GM12873 (cell line): ENCODE data around the gene SLC35G1.

Experiments used
- TF ChIP-seq, protein P1 (sequence below): IDR thresholded peaks from 2 replicates; pipeline ENCODE4 v1.5.1; 2012; ENCODE audit warnings: low read depth, mild to moderate bottlenecking, moderate library complexity, low read length, control low read depth; ENCODE audit not compliant: insufficient read depth; ENCODE audit errors: missing control alignments

The SLC35G1 gene

DNA sequence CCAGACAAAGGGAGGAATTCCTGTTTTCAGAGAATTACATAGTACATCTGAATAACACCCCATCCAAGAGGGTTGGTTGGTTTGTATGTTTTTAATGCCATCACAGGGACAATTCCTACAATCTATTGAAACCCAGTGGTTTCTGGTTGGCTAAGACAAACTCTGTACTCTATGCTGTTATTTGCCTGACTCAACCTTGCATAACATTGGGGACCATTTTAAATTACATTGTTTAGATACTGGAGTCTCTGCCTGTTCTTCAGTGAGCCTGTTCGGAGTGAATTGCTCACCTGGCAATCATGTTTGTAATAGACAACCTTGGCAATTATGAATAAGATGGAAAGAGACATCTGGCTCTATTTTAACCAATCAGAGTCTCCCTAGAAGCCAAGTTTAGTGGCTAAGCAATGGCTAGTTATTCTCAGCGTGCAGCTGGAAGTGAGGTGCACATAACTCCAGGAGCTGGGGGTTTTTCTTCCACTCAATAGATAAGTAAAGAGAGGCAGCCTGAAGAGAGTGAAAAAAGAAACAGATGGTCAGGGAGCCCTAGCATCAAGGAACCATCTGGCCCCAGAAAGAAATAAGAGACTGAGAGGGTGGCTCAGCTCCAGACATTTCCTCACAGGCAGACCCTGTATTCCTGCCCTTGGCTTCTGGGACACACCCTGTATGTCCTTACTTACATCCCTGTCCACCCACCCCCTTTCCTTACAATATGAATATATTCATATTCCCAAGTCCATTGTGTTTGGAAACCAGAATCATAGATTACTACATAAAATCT lies 21.2 kb upstream of the SLC35G1 start:
- TF ChIP-seq, protein P1, sequence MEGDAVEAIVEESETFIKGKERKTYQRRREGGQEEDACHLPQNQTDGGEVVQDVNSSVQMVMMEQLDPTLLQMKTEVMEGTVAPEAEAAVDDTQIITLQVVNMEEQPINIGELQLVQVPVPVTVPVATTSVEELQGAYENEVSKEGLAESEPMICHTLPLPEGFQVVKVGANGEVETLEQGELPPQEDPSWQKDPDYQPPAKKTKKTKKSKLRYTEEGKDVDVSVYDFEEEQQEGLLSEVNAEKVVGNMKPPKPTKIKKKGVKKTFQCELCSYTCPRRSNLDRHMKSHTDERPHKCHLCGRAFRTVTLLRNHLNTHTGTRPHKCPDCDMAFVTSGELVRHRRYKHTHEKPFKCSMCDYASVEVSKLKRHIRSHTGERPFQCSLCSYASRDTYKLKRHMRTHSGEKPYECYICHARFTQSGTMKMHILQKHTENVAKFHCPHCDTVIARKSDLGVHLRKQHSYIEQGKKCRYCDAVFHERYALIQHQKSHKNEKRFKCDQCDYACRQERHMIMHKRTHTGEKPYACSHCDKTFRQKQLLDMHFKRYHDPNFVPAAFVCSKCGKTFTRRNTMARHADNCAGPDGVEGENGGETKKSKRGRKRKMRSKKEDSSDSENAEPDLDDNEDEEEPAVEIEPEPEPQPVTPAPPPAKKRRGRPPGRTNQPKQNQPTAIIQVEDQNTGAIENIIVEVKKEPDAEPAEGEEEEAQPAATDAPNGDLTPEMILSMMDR = no peak

DNA sequence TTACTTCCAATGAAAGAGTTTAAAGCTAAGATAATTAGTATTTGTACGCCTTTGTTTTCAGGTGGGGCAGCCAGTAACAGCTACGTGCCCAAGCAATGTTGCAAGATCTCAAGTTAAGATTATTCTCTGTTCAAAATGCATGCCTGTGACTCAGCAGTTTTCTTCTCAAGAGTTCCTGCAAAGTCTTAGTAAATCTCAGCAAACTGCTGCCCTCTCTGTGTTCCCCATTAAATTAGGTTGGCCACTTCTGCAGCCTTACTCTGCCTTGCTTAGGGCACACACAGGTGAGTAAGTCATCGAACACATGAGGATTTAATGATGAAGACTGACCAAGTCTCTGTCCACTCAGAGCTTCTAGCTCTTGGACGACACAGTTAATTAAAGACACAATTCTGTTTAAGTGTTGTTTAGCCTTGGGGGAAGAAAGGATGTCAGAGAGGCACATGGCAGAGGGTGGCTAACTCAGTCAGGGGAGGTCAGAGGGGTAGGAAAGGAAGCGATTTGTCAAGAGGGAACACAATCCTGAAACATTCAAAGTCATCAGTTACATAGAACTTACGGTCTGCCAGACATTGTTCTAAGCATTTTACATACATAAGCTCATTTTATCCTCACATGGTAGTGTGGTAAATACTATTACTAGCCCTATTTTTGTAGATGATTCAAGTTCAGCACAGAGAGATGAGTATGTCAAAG lies 20.2 kb upstream of the SLC35G1 start:
- TF ChIP-seq, protein P1 = no peak

DNA sequence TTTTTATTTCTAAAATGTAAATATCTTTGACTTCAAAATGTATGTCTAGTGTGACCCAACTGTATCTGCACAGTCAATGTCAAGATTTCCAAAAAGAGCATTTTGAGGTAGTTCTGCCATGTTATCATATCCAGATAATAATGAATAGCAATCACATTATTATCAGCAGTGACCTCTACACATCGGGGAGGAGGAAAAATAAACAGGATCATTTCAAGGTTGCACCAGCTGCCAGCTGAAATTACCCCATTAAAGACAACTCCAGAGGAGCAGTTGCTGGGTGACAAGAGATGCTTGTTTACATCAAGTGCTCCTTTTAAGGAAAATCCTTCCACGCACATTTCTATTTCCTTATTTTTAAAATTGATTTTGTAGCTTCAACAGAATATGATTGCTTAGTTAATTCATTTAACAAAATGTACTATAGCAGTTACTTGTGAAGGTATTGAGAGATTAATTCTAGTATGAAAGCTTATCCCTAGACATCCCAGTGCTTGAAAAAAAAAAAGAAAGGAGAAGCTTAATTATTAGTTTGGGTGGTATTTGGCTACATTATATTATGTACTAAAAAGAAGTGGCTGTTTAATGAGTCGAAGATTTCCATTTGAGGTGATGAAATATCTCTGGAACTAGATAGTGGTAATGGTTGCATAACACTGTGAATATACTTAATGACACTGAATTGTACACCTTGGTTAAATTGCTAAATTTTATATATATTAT lies 19.3 kb upstream of the SLC35G1 start:
- TF ChIP-seq, protein P1 = no peak

DNA sequence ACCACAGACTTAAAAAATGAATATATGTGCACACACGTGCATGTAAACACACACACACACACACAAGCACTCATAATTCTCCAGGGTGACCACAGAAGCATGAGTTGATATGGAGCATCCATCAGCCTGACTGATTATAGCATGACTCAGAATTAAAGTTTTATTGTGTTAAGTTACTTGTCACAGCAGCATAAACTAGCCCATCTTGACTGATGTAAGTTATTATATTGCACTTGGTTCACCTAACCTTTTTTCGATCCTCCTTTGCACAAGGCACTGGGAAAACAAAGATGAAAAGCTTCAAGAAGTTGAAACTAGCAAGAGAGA lies 18.8 kb upstream of the SLC35G1 start:
- TF ChIP-seq, protein P1 = no peak

DNA sequence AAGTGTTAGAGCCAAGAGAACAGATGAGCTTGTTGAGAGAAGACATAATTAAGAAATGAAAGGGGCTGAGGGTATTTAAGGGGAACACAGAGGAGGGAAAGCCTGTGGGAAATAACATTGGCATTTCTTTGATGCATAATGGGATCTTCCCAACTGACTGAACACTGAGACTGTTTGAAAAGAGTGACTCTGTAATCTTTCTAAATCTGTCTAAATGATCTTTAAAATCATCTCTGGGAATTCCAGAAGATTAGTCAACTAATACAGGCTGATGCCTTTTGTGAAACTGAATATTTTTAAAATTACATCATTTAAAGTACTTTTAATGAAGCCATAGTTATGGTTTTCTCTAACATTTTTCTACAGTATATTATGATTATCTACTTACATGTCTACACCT lies 17.4 kb upstream of the SLC35G1 start:
- TF ChIP-seq, protein P1 = no peak

DNA sequence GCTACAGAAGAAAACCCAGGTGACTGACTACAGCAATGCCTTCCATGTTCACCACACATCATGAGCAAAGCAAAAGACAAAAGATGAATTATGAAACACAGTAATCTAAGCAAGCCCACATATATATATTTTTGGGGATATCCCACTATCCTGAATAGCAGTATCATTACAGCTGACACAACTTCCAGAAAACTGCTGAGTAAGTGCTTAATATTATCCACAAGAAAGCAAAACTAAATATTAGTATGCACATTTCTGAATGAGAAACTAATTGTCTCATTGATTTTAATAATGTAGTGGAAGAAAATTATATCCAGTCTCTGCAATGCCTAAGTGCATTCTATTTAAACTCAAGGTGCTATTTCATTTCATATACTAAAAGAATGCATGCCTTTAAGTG lies 14.5 kb upstream of the SLC35G1 start:
- TF ChIP-seq, protein P1 = no peak
